K562 (cell line): ENCODE data around the gene CMBL. TPM values are rescaled to one million over a fixed set of nuclear protein-coding genes. Genes with fewer than 3 reads are reported as not detected.

Experiments
- ATAC-seq: fragments of 200-7000 bp; cut with Tn5 transposase; 3 replicates; pipeline ENCODE4 v1.9.1; 2020; ENCODE audit warnings: moderate library complexity
- BruUV-seq: library from RNA; stranded (reverse); fragments of 400-500 nt; replicated peaks from 2 replicates; lab custom pipeline; 2021; lab: Mats Ljungman, UMichigan
- CTCF ChIA-PET: fragments of 300-600 bp; formaldehyde crosslinking; extraction: SDS; loops from one replicate; lab custom pipeline; 2021; ENCODE audit warnings: low intra/inter-chr PET ratio; lab: Yijun Ruan, JAX
- POLR2A ChIA-PET: fragments of 300-600, 350-650 bp; sonication (Branson Sonifier 250); formaldehyde crosslinking; extraction: SDS; loops from one replicate; lab custom pipeline; 2021; ENCODE audit warnings: antibody characterized with exemption, inconsistent platforms; lab: Yijun Ruan, JAX
- DNase-seq, 4 experiments: peaks; one replicate each; pipeline versions ENCODE4 v3.0.0 to v3.0.0-alpha.2; 2011 to 2018; ENCODE audit warnings: low spot score in 3 of 4, mixed read lengths in 3 of 4; ENCODE audit errors: extremely low read depth in 1 of 4
- FAIRE-seq: peaks from 2 replicates; lab custom pipeline; 2011; peaks lifted over from hg19 to GRCh38; lab: Jason Lieb, UNC
- H2AFZ ChIP-seq: 2 replicates; pipeline ENCODE4 v1.6.0; 2011; ENCODE audit warnings: low read depth, low read length, control low read depth, inconsistent platforms
- H3K27ac ChIP-seq: fragments of 200-600 bp; 3 replicates; pipeline ENCODE4 v1.8.0; 2011; ENCODE audit warnings: low read depth, mild to moderate bottlenecking, control low read depth, inconsistent platforms, low read length, moderate library complexity, mixed read lengths; ENCODE audit errors: extremely low read depth
- H3K27me3 ChIP-seq, 2 experiments: fragments of 300-600 bp in 1 of 2; 2 replicates in 1 of 2; 3 replicates in 1 of 2; pipeline versions ENCODE4 v1.6.0 to v1.8.0; 2011; ENCODE audit warnings: inconsistent platforms in 2 of 2, low read length in 2 of 2, mild to moderate bottlenecking in 1 of 2, mixed read lengths in 1 of 2, moderate library complexity in 1 of 2; ENCODE audit not compliant: control insufficient read depth in 2 of 2, insufficient read depth in 2 of 2
- H3K36me3 ChIP-seq: fragments of 300-600 bp; 3 replicates; pipeline ENCODE4 v1.8.0; 2011; ENCODE audit warnings: mild to moderate bottlenecking, low read length, inconsistent platforms; ENCODE audit not compliant: control insufficient read depth, insufficient read depth
- H3K4me1 ChIP-seq, 2 experiments: fragments of 200-600 bp in 1 of 2; replicated peaks in 1 of 2; 2 replicates in 1 of 2; 3 replicates in 1 of 2; pipeline versions ENCODE4 v1.5.1 to v1.8.0; 2011; ENCODE audit warnings: inconsistent platforms in 2 of 2, low read length in 2 of 2, mild to moderate bottlenecking in 1 of 2, mixed read lengths in 1 of 2, moderate library complexity in 1 of 2; ENCODE audit not compliant: control insufficient read depth in 2 of 2, insufficient read depth in 2 of 2
- H3K4me2 ChIP-seq: 2 replicates; pipeline ENCODE4 v1.6.1; 2011; ENCODE audit warnings: low read length, control low read depth, inconsistent platforms, mixed read lengths; ENCODE audit not compliant: insufficient read depth
- H3K4me3 ChIP-seq: fragments of 200-600 bp; sonication (generic), shearing (Covaris generic); 2 replicates; pipeline ENCODE4 v1.5.1; 2016; ENCODE audit warnings: control low read depth, inconsistent platforms
- H3K79me2 ChIP-seq: fragments of 200-600 bp; 3 replicates; pipeline ENCODE4 v1.8.0; 2011; ENCODE audit warnings: low read length, inconsistent platforms; ENCODE audit not compliant: control insufficient read depth, insufficient read depth
- H3K9ac ChIP-seq, 2 experiments: 2 replicates each; pipeline versions ENCODE4 v1.6.0 to v1.6.1; 2011; ENCODE audit warnings: low read depth in 2 of 2, low read length in 2 of 2, control low read depth in 1 of 2, inconsistent platforms in 1 of 2, mild to moderate bottlenecking in 1 of 2, mixed read lengths in 1 of 2; ENCODE audit not compliant: insufficient read depth in 1 of 2
- H3K9me1 ChIP-seq: one replicate; pipeline ENCODE4 v1.6.0; 2011; ENCODE audit warnings: inconsistent platforms, mild to moderate bottlenecking, low read length, moderate library complexity; ENCODE audit not compliant: control insufficient read depth, insufficient read depth
- H3K9me3 ChIP-seq: replicated peaks from 2 replicates; pipeline ENCODE4 v1.5.1; 2011; ENCODE audit warnings: low read depth, low read length, inconsistent platforms; ENCODE audit not compliant: control insufficient read depth, insufficient read depth
- H4K20me1 ChIP-seq: replicated peaks from 2 replicates; pipeline ENCODE4 v1.6.1; 2011; ENCODE audit warnings: low read length, inconsistent platforms, mixed read lengths; ENCODE audit not compliant: control insufficient read depth, insufficient read depth
- CEBPG ChIP-seq, 3 experiments: fragments of 200-800 bp in 1 of 3; sonication (Bioruptor generic) in 1 of 3; sonication (generic) in 1 of 3; formaldehyde crosslinking in 1 of 3; IDR thresholded peaks in 2 of 3; conservative IDR thresholded peaks in 1 of 3; 2 replicates each; pipeline versions ENCODE4 v1.6.1 to v1.8.0; 2016 to 2022; ENCODE audit warnings: missing compliant biosample characterization in 2 of 3, missing genetic modification characterization in 2 of 3, mild to moderate bottlenecking in 1 of 3, missing genetic modification reagents in 1 of 3
- POLR2A ChIP-seq: fragments of 450-650 bp; conservative IDR thresholded peaks from 2 replicates; pipeline ENCODE4 v1.6.1; 2016
- RAD21 ChIP-seq, 2 experiments: fragments of 250-450 bp in 1 of 2; fragments of 450-650 bp in 1 of 2; sonication (Bioruptor Pico) in 1 of 2; formaldehyde crosslinking in 1 of 2; IDR thresholded peaks in 1 of 2; conservative IDR thresholded peaks in 1 of 2; 2 replicates each; pipeline versions ENCODE4 v1.4.0 to v1.8.0; 2020 to 2022; ENCODE audit warnings: mild to moderate bottlenecking in 2 of 2, moderate library complexity in 1 of 2
- SAFB ChIP-seq: fragments of 200-400 bp; formaldehyde crosslinking; IDR thresholded peaks from 2 replicates; pipeline ENCODE4 v1.6.1; 2017; ENCODE audit warnings: low read depth, low read length, borderline replicate concordance
- WGBS: fragments of 100-300 bp; shearing (Covaris generic); methylation state at CpG from one replicate; pipeline ENCODE4 v1.1.6; 2016; ENCODE audit warnings: low coverage, mixed read lengths; ENCODE audit not compliant: insufficient coverage; ENCODE audit errors: missing lambda C conversion rate; 5-methylcytosine and 5-hydroxymethylcytosine counted together
- in situ Hi-C: fragments of 300-500 bp; cut with MboI; formaldehyde crosslinking; loops from 4 replicates; pipeline ENCODE4 v1.15.0; 2018; ENCODE audit warnings: inconsistent platforms, mixed read lengths
- intact Hi-C: fragments of 100-400 bp; cut with micrococcal nuclease; formaldehyde crosslinking; loops from 2 replicates; pipeline ENCODE4 v1.14.2; 2022
- polyA plus RNA-seq, 8 experiments: library from polyadenylated mRNA; depleted of rRNA in 4 of 8; stranded (reverse) in 5 of 8; unstranded in 3 of 8; fragments of >200 nt; fragmentation: Nextera tagmentation in 2 of 8; fragmentation: Illumina TruSeq in 1 of 8; extraction: Ambion mirVana in 2 of 8; extraction: Trizol in 1 of 8; gene quantifications; 2 replicates each; pipeline versions ENCODE4 v1.2.1 to v1.2.3, GENCODE V29; 2011 to 2014; ENCODE audit warnings: inconsistent platforms in 1 of 8, missing spikeins in 1 of 8
- total RNA-seq, 7 experiments: library from RNA; depleted of rRNA in 6 of 7; stranded (reverse); fragments of >200 nt in 6 of 7; fragmentation: Illumina TruSeq in 2 of 7; extraction: Trizol in 2 of 7; gene quantifications; 2 replicates each; pipeline versions ENCODE4 v1.2.1 to v1.2.3, GENCODE V29; 2011 to 2021; ENCODE audit warnings: low replicate concordance in 1 of 7
- TF ChIP-seq, protein P1 (sequence below), 3 experiments: IDR thresholded peaks in 2 of 3; conservative IDR thresholded peaks in 1 of 3; 2 replicates each; pipeline ENCODE4 v1.5.1; 2011 to 2012; ENCODE audit warnings: low read length in 3 of 3, mild to moderate bottlenecking in 3 of 3, control low read depth in 2 of 3, improper control_type of control experiment in 1 of 3, inconsistent platforms in 1 of 3, low read depth in 1 of 3, mixed read lengths in 1 of 3, moderate library complexity in 1 of 3; ENCODE audit not compliant: insufficient read depth in 2 of 3

CMBL gene
- total and polyA plus RNA-seq, 9 of the 15 experiments (the other 6 are each of a cell fraction or from before 2014, with no cell fraction given): 22.6 to 192 (median 71.1) TPM

DNA sequence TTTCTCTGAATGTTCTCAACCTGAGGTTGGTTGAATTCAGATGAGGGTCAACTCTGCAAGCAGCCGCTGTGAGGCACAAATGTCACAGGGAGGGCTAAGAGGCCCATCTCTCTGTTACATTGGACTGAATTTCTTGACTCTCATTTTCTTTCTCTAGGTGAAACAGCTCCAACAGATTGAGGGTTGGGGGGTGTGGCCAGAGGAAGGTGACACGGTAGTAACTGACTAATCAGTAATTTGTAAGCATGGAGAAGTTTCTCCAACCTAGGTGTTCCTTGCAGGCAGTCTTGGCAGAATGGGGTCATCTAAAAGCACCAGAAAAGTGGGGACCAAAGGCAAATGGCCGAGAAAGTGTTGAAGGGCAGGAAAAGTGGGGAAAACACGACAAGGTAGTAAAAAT lies 40.9 kb downstream of the CMBL start:
- CTCF ChIA-PET: interaction anchor here (0.6 kb wide), 1 partner anchor 134 kb away, joined by 3 read pairs; no protein-coding TSS in a partner anchor
- intact Hi-C loops (loop anchor here (5.0 kb wide), 1 partner anchor 170 kb away; no protein-coding TSS in a partner anchor), in situ Hi-C loops (no loop called here)
- Histone ChIP-seq H3K36me3 (peaks cover 46% of the 10 kb centered on the region), H2AFZ (no peak overlapping the region), H3K79me2 (no peaks in the 10 kb centered on the region), H3K4me2 (no peak overlapping the region), H3K9me1 (no peaks in the 10 kb centered on the region), H3K9ac (no peak overlapping the region), H3K27me3 (no peaks in the 10 kb centered on the region), H3K27ac (no peak overlapping the region), H3K9me3 (no peaks in the 10 kb centered on the region), H4K20me1 (peaks cover 6% of the 10 kb centered on the region; the same call in 1 of the 2 replicates), H3K4me3 (no peak overlapping the region), H3K4me1 (peaks cover 0 to 11% of the 10 kb centered on the region in 2 experiments; a peak in 2 of 5 replicates)
- TF ChIP-seq RAD21 (CRISPR knock-in tag; conservative IDR thresholded peaks at IDR 0.05 in 1 of 2, IDR thresholded peaks at IDR 0.05 in 1 of 2): peak in 1 of 2 experiments; percentile 37; a peak in 2 of 4 replicates
- TF ChIP-seq, protein P1, sequence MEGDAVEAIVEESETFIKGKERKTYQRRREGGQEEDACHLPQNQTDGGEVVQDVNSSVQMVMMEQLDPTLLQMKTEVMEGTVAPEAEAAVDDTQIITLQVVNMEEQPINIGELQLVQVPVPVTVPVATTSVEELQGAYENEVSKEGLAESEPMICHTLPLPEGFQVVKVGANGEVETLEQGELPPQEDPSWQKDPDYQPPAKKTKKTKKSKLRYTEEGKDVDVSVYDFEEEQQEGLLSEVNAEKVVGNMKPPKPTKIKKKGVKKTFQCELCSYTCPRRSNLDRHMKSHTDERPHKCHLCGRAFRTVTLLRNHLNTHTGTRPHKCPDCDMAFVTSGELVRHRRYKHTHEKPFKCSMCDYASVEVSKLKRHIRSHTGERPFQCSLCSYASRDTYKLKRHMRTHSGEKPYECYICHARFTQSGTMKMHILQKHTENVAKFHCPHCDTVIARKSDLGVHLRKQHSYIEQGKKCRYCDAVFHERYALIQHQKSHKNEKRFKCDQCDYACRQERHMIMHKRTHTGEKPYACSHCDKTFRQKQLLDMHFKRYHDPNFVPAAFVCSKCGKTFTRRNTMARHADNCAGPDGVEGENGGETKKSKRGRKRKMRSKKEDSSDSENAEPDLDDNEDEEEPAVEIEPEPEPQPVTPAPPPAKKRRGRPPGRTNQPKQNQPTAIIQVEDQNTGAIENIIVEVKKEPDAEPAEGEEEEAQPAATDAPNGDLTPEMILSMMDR (IDR thresholded peaks at IDR 0.05 in 2 of 3, conservative IDR thresholded peaks at IDR 0.05 in 1 of 3; ENCODE audit: insufficient read depth in 2 of 3, low read depth in 1 of 3, low read length in 3 of 3): peak in 2 of 3 experiments; percentile 2 to 15; a peak in 2 of 6 replicates
- no peak for TF ChIP-seq CEBPG (CRISPR knock-in tag; IDR thresholded peaks at IDR 0.05)
- TF ChIP-seq CEBPG (tag; conservative IDR thresholded peaks at IDR 0.05 in 1 of 2, IDR thresholded peaks at IDR 0.05 in 1 of 2): no peak
- TF ChIP-seq SAFB: no peak
- peak; percentile 0; the same call in 1 of the 2 replicates for TF ChIP-seq POLR2A
- peak; percentile 35 for ATAC-seq
- peak in 2 of 4 experiments; percentile 36 to 41 for DNase-seq
- 49% methylated on average over 4 of the region's 4 CpGs for WGBS
- BruUV-seq: no TSS peak
- POLR2A ChIA-PET: no interaction called here
- no peak for FAIRE-seq
